DOHH2 (cell line): ENCODE results near the gene NIPAL3.

Experiments used
- H3F3A ChIP-seq: fragments of 200-600 bp; sonication (generic), shearing (Covaris generic); 2 replicates; pipeline ENCODE4 v1.6.0; 2016; ENCODE audit warnings: antibody characterized with exemption, mild to moderate bottlenecking; ENCODE audit not compliant: control insufficient read depth, insufficient read depth
- H3K27ac ChIP-seq: fragments of 200-600 bp; sonication (generic); 2 replicates; pipeline ENCODE4 v1.5.1; 2014; ENCODE audit warnings: low read depth, mild to moderate bottlenecking, low read length, moderate library complexity
- H3K27me3 ChIP-seq: fragments of 200-600 bp; sonication (generic); 2 replicates; pipeline ENCODE4 v1.6.1; 2014; ENCODE audit warnings: mild to moderate bottlenecking, low read length, mixed read lengths; ENCODE audit not compliant: control insufficient read depth
- H3K36me3 ChIP-seq: fragments of 200-600 bp; sonication (generic); 2 replicates; pipeline ENCODE4 v1.6.1; 2014; ENCODE audit warnings: mild to moderate bottlenecking, low read length, moderate library complexity, mixed read lengths; ENCODE audit not compliant: control insufficient read depth
- H3K4me1 ChIP-seq: fragments of 200-600 bp; sonication (generic); 2 replicates; pipeline ENCODE4 v1.6.1; 2014; ENCODE audit warnings: mild to moderate bottlenecking, low read length, mixed read lengths; ENCODE audit not compliant: control insufficient read depth
- H3K4me2 ChIP-seq: fragments of 200-600 bp; sonication (generic); 2 replicates; pipeline ENCODE4 v1.6.0; 2014; ENCODE audit warnings: mild to moderate bottlenecking, low read length, moderate library complexity
- H3K4me3 ChIP-seq: fragments of 200-600 bp; sonication (generic); 2 replicates; pipeline ENCODE4 v1.5.1; 2014; ENCODE audit warnings: mild to moderate bottlenecking, low read length, mixed read lengths
- H3K79me2 ChIP-seq: fragments of 200-600 bp; sonication (generic); 2 replicates; pipeline ENCODE4 v1.6.1; 2014; ENCODE audit warnings: mild to moderate bottlenecking, low read length, mixed read lengths; ENCODE audit not compliant: control insufficient read depth
- H3K9me2 ChIP-seq: fragments of 200-600 bp; sonication (generic); replicated peaks from 2 replicates; pipeline ENCODE4 v1.6.1; 2014; ENCODE audit warnings: mild to moderate bottlenecking, low read length, mixed read lengths; ENCODE audit not compliant: control insufficient read depth
- H3K9me3 ChIP-seq: fragments of 200-600 bp; sonication (generic); 2 replicates; pipeline ENCODE4 v1.6.1; 2014; ENCODE audit warnings: antibody characterized with exemption, low read length, mixed read lengths; ENCODE audit not compliant: control insufficient read depth, insufficient read depth
- H4K20me1 ChIP-seq: fragments of 200-600 bp; sonication (generic); 2 replicates; pipeline ENCODE4 v1.6.0; 2014; ENCODE audit warnings: low read depth, mild to moderate bottlenecking, antibody characterized with exemption, low read length, moderate library complexity; ENCODE audit not compliant: control insufficient read depth, insufficient read depth
- CTCF ChIP-seq: fragments of 200-600 bp; sonication (generic); IDR thresholded peaks from one replicate; pipeline ENCODE4 v1.5.1; 2014; ENCODE audit warnings: antibody characterized with exemption, mild to moderate bottlenecking, low read depth, low read length; ENCODE audit not compliant: poor library complexity, severe bottlenecking
- EZH2phosphoT487 ChIP-seq: fragments of 200-600 bp; sonication (generic); IDR thresholded peaks from 2 replicates; pipeline ENCODE4 v1.6.1; 2017; ENCODE audit warnings: borderline replicate concordance, mild to moderate bottlenecking, antibody characterized with exemption, low read length, moderate library complexity, mixed read lengths

Gene NIPAL3

GRCh38 chr1:24392982-24393650 is 22.5 kb upstream of the NIPAL3 start:
- no peaks in the 10 kb centered on the region for H3K9me2 ChIP-seq
- H3K79me2 ChIP-seq = no peaks in the 10 kb centered on the region
- TF ChIP-seq CTCF (no peak), EZH2phosphoT487 (no peak)
- no peaks in the 10 kb centered on the region for H3K27me3 ChIP-seq
- peak overlapping the region; percentile 87 for H3K27ac ChIP-seq
- H3K4me3 ChIP-seq = peak overlapping the region; percentile 65
- H3K9me3 ChIP-seq = no peaks in the 10 kb centered on the region
- H4K20me1 ChIP-seq = no peaks in the 10 kb centered on the region
- peaks cover 43% of the 10 kb centered on the region for H3K4me1 ChIP-seq
- peak overlapping the region; percentile 87 for H3K4me2 ChIP-seq
- peaks cover 5% of the 10 kb centered on the region for H3K36me3 ChIP-seq
- peaks cover 24% of the 10 kb centered on the region for H3F3A ChIP-seq

GRCh38 chr1:24393892-24394291 is 21.7 kb upstream of the NIPAL3 start:
- Histone ChIP-seq H3K9me2 (no peaks in the 10 kb centered on the region), H3K4me2 (peak overlapping the region; percentile 87), H3K27me3 (no peaks in the 10 kb centered on the region), H3F3A (peaks cover 24% of the 10 kb centered on the region), H3K9me3 (no peaks in the 10 kb centered on the region), H3K27ac (peak overlapping the region; percentile 87), H3K36me3 (peaks cover 5% of the 10 kb centered on the region), H4K20me1 (no peaks in the 10 kb centered on the region), H3K4me3 (peak overlapping the region; percentile 65), H3K4me1 (peaks cover 43% of the 10 kb centered on the region), H3K79me2 (no peaks in the 10 kb centered on the region)
- TF ChIP-seq CTCF (no peak), EZH2phosphoT487 (no peak)

GRCh38 chr1:24400065-24400464 is 15.5 kb upstream of the NIPAL3 start:
- H3K27ac ChIP-seq = no peak overlapping the region
- no peak overlapping the region for H3K4me2 ChIP-seq
- H4K20me1 ChIP-seq = no peaks in the 10 kb centered on the region
- H3K36me3 ChIP-seq = peaks cover 11% of the 10 kb centered on the region
- H3F3A ChIP-seq = no peaks in the 10 kb centered on the region
- no peaks in the 10 kb centered on the region for H3K9me2 ChIP-seq
- no peaks in the 10 kb centered on the region for H3K27me3 ChIP-seq
- H3K9me3 ChIP-seq = no peaks in the 10 kb centered on the region
- H3K4me1 ChIP-seq = peaks cover under 1% of the 10 kb centered on the region
- no peak overlapping the region for H3K4me3 ChIP-seq
- TF ChIP-seq EZH2phosphoT487 (no peak), CTCF (no peak)
- H3K79me2 ChIP-seq = no peaks in the 10 kb centered on the region
